Ovary (tissue), 3 donors: ENCODE results near the gene ANO3.

Source experiments
- POLR2A ChIP-seq: fragments of 450-650 bp; IDR thresholded peaks from one replicate; pipeline ENCODE4 v1.6.1; 2017; ENCODE audit warnings: antibody characterized with exemption, mild to moderate bottlenecking, moderate library complexity
- TF ChIP-seq, protein P1 (sequence below), 3 donors: fragments of 450-650 bp in 2 of 3; fragments of 200-600 bp in 1 of 3; IDR thresholded peaks; one replicate each; pipeline versions ENCODE4 v1.5.1 to v1.8.0; 2016 to 2022; ENCODE audit warnings: antibody characterized with exemption in 3 of 3, mild to moderate bottlenecking in 1 of 3
- donor health status: DM: no; HTN: no; CAD: no.

DNA sequence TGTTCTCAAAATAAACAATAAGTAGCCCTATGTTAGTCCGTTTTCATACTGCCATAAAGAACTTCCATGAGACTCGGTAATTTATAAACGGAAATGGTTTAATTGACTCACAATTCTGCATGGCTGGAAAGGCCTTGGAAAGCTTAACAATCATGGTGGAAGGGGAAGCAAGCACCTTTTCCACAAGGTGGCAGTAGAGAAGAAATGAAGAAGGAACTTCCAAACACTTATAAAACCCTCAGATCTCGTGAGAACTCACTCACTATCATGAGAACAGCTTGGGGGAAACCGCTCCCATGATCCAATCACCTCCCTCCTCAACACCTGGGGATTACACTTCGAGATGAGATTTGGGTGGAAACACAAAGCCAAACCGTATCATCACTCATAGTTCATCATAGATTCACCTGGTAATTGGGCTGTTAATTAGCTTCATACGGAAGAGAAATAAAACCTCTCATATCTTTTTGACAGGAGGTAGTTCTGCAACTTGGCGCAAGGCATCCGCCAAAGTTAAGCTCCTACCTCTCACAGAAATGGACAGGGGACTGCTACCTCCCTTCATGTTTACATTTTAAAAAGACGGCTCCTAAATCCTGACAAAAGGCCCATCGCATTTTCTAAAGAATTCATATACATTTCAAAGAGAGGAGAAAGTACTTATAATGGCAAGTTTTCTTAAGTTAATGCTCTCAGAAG is 191.1 kb downstream of the ANO3 start:
- TF ChIP-seq POLR2A = no peak
- TF ChIP-seq, protein P1, sequence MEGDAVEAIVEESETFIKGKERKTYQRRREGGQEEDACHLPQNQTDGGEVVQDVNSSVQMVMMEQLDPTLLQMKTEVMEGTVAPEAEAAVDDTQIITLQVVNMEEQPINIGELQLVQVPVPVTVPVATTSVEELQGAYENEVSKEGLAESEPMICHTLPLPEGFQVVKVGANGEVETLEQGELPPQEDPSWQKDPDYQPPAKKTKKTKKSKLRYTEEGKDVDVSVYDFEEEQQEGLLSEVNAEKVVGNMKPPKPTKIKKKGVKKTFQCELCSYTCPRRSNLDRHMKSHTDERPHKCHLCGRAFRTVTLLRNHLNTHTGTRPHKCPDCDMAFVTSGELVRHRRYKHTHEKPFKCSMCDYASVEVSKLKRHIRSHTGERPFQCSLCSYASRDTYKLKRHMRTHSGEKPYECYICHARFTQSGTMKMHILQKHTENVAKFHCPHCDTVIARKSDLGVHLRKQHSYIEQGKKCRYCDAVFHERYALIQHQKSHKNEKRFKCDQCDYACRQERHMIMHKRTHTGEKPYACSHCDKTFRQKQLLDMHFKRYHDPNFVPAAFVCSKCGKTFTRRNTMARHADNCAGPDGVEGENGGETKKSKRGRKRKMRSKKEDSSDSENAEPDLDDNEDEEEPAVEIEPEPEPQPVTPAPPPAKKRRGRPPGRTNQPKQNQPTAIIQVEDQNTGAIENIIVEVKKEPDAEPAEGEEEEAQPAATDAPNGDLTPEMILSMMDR (IDR thresholded peaks at IDR 0.05) = no peak
